ENCODE results near the gene ARHGEF17. TPM values are rescaled to one million over a fixed set of nuclear protein-coding genes. Genes with fewer than 3 reads are reported as not detected.
A peak's percentile ranks its signal among the peaks of the same experiment; 100 is the strongest.

Gene ARHGEF17
- total RNA-seq, 4 donors from 2014 or later, result 82.8 to 196 (median 122) TPM

DNA sequence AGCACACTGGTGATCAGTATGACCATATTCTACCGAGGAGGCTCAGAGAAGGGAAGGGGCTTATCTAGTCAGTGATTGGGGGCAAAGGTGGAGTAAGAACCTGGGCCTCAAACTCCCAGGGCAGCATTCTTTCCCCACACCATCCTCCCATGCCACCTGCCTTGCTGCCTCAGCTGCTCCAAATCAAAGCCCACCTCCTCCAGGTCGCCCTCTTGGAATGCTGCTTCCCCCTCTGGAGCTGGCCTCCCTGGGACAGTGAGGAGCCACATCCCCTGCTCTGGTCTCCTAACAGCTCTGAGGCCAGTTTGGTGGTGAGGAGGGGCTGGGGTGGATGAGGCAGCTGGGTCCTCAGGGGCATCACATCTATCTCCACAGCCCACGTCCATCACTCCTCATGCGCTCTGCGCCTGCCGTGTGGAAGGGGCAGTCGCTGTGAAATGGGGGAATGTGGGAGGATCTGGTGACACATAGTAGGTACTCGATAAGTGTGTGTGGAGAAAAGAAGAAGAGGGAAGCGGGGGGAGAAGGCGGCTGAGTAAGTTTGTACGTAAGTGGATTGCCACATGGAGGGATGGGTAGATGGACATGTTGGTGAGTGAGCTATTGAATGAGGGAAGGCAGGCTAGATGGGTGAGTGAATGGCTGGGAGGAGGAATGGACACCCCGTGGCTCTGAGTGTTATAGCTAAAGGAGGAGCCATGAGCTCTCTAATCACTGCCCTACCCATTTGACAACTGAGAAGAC lies 16.1 kb upstream of the ARHGEF17 start:
- Histone ChIP-seq H3K27me3 (no peaks in the 10 kb centered on the region), H3K4me1 (peaks cover 24 to 38% (median 31%) of the 10 kb centered on the region in 4 donors), H3K27ac (replicated peaks in 1 of 4) (no peak overlapping the region), H3K4me3 (no peak overlapping the region), H3K9me3 (no peaks in the 10 kb centered on the region), H3K36me3 (no peaks in the 10 kb centered on the region)
- WGBS, result 83% methylated on average over 12 of the region's 12 CpGs
- TF ChIP-seq POLR2A (IDR thresholded peaks at IDR 0.05; ENCODE audit: low read depth) (no peak), POLR2AphosphoS5 (IDR thresholded peaks at IDR 0.05) (no peak), EP300 (IDR thresholded peaks at IDR 0.05) (no peak)
- intact Hi-C loops (cut with DNase I), result no loop called here
- no peak for DNase-seq (ENCODE audit: extremely low spot score)

GRCh38 chr11:73292525-73292894 lies 15.6 kb upstream of the ARHGEF17 start:
- Histone ChIP-seq H3K27me3 (no peaks in the 10 kb centered on the region), H3K4me3 (no peak overlapping the region), H3K4me1 (peaks cover 24 to 33% (median 29%) of the 10 kb centered on the region in 4 donors), H3K9me3 (no peaks in the 10 kb centered on the region), H3K36me3 (no peaks in the 10 kb centered on the region), H3K27ac (replicated peaks in 1 of 4) (no peak overlapping the region)
- 51% methylated on average over 4 of the region's 5 CpGs for WGBS
- no peak for DNase-seq (ENCODE audit: extremely low spot score)
- TF ChIP-seq EP300 (IDR thresholded peaks at IDR 0.05) (no peak), POLR2AphosphoS5 (IDR thresholded peaks at IDR 0.05) (no peak), POLR2A (IDR thresholded peaks at IDR 0.05; ENCODE audit: low read depth) (no peak)
- TF ChIP-seq, protein P1, sequence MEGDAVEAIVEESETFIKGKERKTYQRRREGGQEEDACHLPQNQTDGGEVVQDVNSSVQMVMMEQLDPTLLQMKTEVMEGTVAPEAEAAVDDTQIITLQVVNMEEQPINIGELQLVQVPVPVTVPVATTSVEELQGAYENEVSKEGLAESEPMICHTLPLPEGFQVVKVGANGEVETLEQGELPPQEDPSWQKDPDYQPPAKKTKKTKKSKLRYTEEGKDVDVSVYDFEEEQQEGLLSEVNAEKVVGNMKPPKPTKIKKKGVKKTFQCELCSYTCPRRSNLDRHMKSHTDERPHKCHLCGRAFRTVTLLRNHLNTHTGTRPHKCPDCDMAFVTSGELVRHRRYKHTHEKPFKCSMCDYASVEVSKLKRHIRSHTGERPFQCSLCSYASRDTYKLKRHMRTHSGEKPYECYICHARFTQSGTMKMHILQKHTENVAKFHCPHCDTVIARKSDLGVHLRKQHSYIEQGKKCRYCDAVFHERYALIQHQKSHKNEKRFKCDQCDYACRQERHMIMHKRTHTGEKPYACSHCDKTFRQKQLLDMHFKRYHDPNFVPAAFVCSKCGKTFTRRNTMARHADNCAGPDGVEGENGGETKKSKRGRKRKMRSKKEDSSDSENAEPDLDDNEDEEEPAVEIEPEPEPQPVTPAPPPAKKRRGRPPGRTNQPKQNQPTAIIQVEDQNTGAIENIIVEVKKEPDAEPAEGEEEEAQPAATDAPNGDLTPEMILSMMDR (IDR thresholded peaks at IDR 0.05), result no peak
- intact Hi-C loops (cut with DNase I), result no loop called here

- Histone ChIP-seq H3K4me3 (no peak overlapping the region), H3K9me3 (no peaks in the 10 kb centered on the region), H3K27ac (replicated peaks in 1 of 4) (no peak overlapping the region), H3K27me3 (no peaks in the 10 kb centered on the region), H3K36me3 (no peaks in the 10 kb centered on the region), H3K4me1 (peaks cover 17 to 24% (median 21%) of the 10 kb centered on the region in 4 donors)
- intact Hi-C loops (cut with DNase I), result no loop called here
- TF ChIP-seq POLR2A (IDR thresholded peaks at IDR 0.05; ENCODE audit: low read depth), result no peak
- TF ChIP-seq POLR2AphosphoS5 (IDR thresholded peaks at IDR 0.05), result no peak
- TF ChIP-seq, protein P1 (IDR thresholded peaks at IDR 0.05), result no peak
- no peak for TF ChIP-seq EP300 (IDR thresholded peaks at IDR 0.05)
- DNase-seq (ENCODE audit: extremely low spot score), result no peak
- whole genome bisulfite sequencing, result 90% methylated on average over 4 of the region's 4 CpGs
These were observed 14.6 kb upstream of the ARHGEF17 start for GRCh38 chr11:73293356-73293936.

GRCh38 chr11:73294604-73295003 lies 13.5 kb upstream of the ARHGEF17 start:
- Histone ChIP-seq H3K4me3 (no peak overlapping the region), H3K27ac (replicated peaks in 1 of 4) (no peak overlapping the region), H3K4me1 (peaks cover 7 to 13% (median 10%) of the 10 kb centered on the region in 4 donors), H3K27me3 (no peaks in the 10 kb centered on the region), H3K9me3 (no peaks in the 10 kb centered on the region), H3K36me3 (no peaks in the 10 kb centered on the region)
- DNase-seq (ENCODE audit: extremely low spot score), result no peak
- no peak for TF ChIP-seq POLR2AphosphoS5 (IDR thresholded peaks at IDR 0.05)
- TF ChIP-seq, protein P1 (IDR thresholded peaks at IDR 0.05), result no peak
- TF ChIP-seq POLR2A (IDR thresholded peaks at IDR 0.05; ENCODE audit: low read depth), result no peak
- TF ChIP-seq EP300 (IDR thresholded peaks at IDR 0.05), result no peak
- intact Hi-C loops (cut with DNase I), result loop anchor here (5.0 kb wide), 1 partner anchor 98 kb away; no protein-coding TSS in a partner anchor

- no peak overlapping the region for H3K4me3 ChIP-seq
- no peak overlapping the region for H3K27ac ChIP-seq (replicated peaks in 1 of 4)
- intact Hi-C loops (cut with DNase I), result loop anchor here (5.0 kb wide), 1 partner anchor 97 kb away; no protein-coding TSS in a partner anchor
- no peak for DNase-seq (ENCODE audit: extremely low spot score)
- no peaks in the 10 kb centered on the region for H3K27me3 ChIP-seq
- WGBS, result 69% methylated on average over 7 of the region's 12 CpGs
- no peaks in the 10 kb centered on the region for H3K36me3 ChIP-seq
- no peaks in the 10 kb centered on the region for H3K9me3 ChIP-seq
- H3K4me1 ChIP-seq, result peaks cover 4 to 9% (median 6%) of the 10 kb centered on the region in 4 donors
- TF ChIP-seq POLR2A (IDR thresholded peaks at IDR 0.05; ENCODE audit: low read depth) (no peak), EP300 (IDR thresholded peaks at IDR 0.05) (no peak), POLR2AphosphoS5 (IDR thresholded peaks at IDR 0.05) (peak in 1 of 2 donors; percentile 26)
- TF ChIP-seq, protein P1 (IDR thresholded peaks at IDR 0.05), result peak; percentile 81 to 90 (median 85)
These were observed 12.7 kb upstream of the ARHGEF17 start for GRCh38 chr11:73295241-73295995.

All from esophagus muscularis mucosa (tissue), 4 donors.